Body of pancreas (tissue), 4 donors: Measurements from ENCODE around the gene GP2. TPM values are rescaled to one million over a fixed set of nuclear protein-coding genes. Genes with fewer than 3 reads are reported as not detected.
A peak's percentile ranks its signal among the peaks of the same experiment; 100 is the strongest.
"Not testable (repeated sequence)": the region's sequence is repeated elsewhere in the genome, so short reads cannot be mapped to it uniquely, and the experiment has no call there.

ENCODE experiments used
- ATAC-seq: fragments of 150-250 bp; one replicate; pipeline ENCODE4 v1.9.1; 2016
- DNase-seq, 4 donors: peaks; one replicate each; pipeline ENCODE4 v3.0.0-alpha.2; 2019
- H3K27ac ChIP-seq, 4 donors: fragments of 200-600 bp; sonication (generic); 1 replicate in 3 of 4; 2 replicates in 1 of 4; pipeline versions ENCODE4 v1.5.1 to v1.6.1; 2016 to 2019; ENCODE audit warnings: mild to moderate bottlenecking in 1 of 4, mixed read lengths in 1 of 4, moderate library complexity in 1 of 4
- H3K27me3 ChIP-seq, 2 donors: fragments of 200-600 bp; sonication (generic); one replicate each; pipeline ENCODE4 v1.6.0; 2016; ENCODE audit warnings: mild to moderate bottlenecking in 1 of 2
- H3K36me3 ChIP-seq, 2 donors: fragments of 200-600 bp; sonication (generic); replicated peaks in 1 of 2; 2 replicates each; pipeline ENCODE4 v1.5.1; 2016; ENCODE audit warnings: low read depth in 2 of 2; ENCODE audit not compliant: insufficient read depth in 1 of 2
- H3K4me1 ChIP-seq: fragments of 200-600 bp; sonication (generic); one replicate; pipeline ENCODE4 v1.6.0; 2016
- H3K4me3 ChIP-seq, 2 donors: fragments of 200-600 bp; sonication (generic); 1 replicate in 1 of 2; 2 replicates in 1 of 2; pipeline ENCODE4 v1.5.1; 2016 to 2019
- H3K9me3 ChIP-seq, 3 donors: fragments of 200-600 bp; sonication (generic); 1 replicate in 2 of 3; 2 replicates in 1 of 3; pipeline ENCODE4 v1.5.1; 2016
- POLR2A ChIP-seq, 3 donors: fragments of 450-650 bp; IDR thresholded peaks; one replicate each; pipeline ENCODE4 v1.6.1; 2016; ENCODE audit warnings: antibody characterized with exemption in 3 of 3, mild to moderate bottlenecking in 2 of 3
- WGBS, 2 donors: methylation state at CpG; one replicate each; pipeline ENCODE4 v1.1.5; 2017; 5-methylcytosine and 5-hydroxymethylcytosine counted together
- intact Hi-C: fragments of 100-400 bp; cut with DNase I; formaldehyde crosslinking; loops from one replicate; pipeline ENCODE4 v1.15.1; 2023
- total RNA-seq, 2 donors: library from RNA; depleted of rRNA; stranded (reverse); fragments of >200 nt; gene quantifications; one replicate each; pipeline ENCODE4 v1.1.0, GENCODE V29; 2016
- TF ChIP-seq, protein P1 (sequence below), 7 experiments: fragments of 450-650 bp in 4 of 7; fragments of 200-600 bp in 3 of 7; sonication (generic) in 3 of 7; IDR thresholded peaks; one replicate each; pipeline ENCODE4 v1.5.1; 2016 to 2019; ENCODE audit warnings: antibody characterized with exemption in 7 of 7

The GP2 gene
- total RNA-seq, 2 donors from 2014 or later = 12,053 to 14,662 TPM

- intact Hi-C loops = no loop called here
- H3K27ac ChIP-seq = peak overlapping the region; percentile 94 to 97 (median 96)
- H3K9me3 ChIP-seq = no peaks in the 10 kb centered on the region
- no peaks in the 10 kb centered on the region for H3K27me3 ChIP-seq
- H3K36me3 ChIP-seq = peaks cover 25 to 31% of the 10 kb centered on the region in 2 donors
- H3K4me3 ChIP-seq = peak overlapping the region; percentile 7 to 66
- ATAC-seq (peak; percentile 0), DNase-seq (peak in 3 of 4 donors; percentile 41 to 57 (median 44))
- TF ChIP-seq POLR2A (IDR thresholded peaks at IDR 0.05) = peak in 1 of 3 donors; percentile 34
- TF ChIP-seq, protein P1, sequence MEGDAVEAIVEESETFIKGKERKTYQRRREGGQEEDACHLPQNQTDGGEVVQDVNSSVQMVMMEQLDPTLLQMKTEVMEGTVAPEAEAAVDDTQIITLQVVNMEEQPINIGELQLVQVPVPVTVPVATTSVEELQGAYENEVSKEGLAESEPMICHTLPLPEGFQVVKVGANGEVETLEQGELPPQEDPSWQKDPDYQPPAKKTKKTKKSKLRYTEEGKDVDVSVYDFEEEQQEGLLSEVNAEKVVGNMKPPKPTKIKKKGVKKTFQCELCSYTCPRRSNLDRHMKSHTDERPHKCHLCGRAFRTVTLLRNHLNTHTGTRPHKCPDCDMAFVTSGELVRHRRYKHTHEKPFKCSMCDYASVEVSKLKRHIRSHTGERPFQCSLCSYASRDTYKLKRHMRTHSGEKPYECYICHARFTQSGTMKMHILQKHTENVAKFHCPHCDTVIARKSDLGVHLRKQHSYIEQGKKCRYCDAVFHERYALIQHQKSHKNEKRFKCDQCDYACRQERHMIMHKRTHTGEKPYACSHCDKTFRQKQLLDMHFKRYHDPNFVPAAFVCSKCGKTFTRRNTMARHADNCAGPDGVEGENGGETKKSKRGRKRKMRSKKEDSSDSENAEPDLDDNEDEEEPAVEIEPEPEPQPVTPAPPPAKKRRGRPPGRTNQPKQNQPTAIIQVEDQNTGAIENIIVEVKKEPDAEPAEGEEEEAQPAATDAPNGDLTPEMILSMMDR (IDR thresholded peaks at IDR 0.05) = no peak
- WGBS, 2 donors = 49 to 53% methylated on average over 2 to 4 of the region's 4 CpGs
- H3K4me1 ChIP-seq = peaks cover 84% of the 10 kb centered on the region
These were observed 4.6 kb downstream of the GP2 start for GRCh38 chr16:20322696-20323095.

DNA sequence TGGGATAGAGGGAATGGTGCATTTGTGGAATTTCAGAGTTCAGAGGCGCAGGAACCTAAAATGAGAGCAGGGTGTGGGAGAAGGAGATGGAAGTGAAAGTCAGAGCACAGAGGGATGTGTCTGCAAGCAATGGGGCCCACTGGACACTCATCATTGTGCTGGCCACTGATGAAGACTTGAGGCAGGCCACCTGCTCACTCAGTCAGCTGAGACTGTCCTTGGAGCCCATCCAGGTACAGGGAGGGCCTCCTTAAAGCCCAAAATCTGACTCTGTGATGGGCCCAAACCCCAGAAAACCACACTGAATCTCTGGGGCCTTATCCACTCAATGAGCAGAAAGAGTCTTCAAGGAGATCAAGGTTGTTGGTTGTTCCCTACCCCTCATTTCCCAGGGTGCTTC is 5.6 kb downstream of the GP2 start:
- DNase-seq (peak; percentile 67 to 69 (median 68)), ATAC-seq (peak; percentile 2)
- peak in 1 of 3 donors; percentile 6 for TF ChIP-seq POLR2A (IDR thresholded peaks at IDR 0.05)
- TF ChIP-seq, protein P1 (IDR thresholded peaks at IDR 0.05) = no peak
- Histone ChIP-seq H3K4me3 (no peak overlapping the region), H3K36me3 (peaks cover 30 to 36% of the 10 kb centered on the region in 2 donors), H3K9me3 (no peaks in the 10 kb centered on the region), H3K27me3 (no peaks in the 10 kb centered on the region), H3K27ac (peak overlapping the region; percentile 94 to 97 (median 96)), H3K4me1 (peaks cover 80% of the 10 kb centered on the region)
- intact Hi-C loops = no loop called here
- WGBS, 2 donors = 60 to 94% methylated on average over 1 of the region's 1 CpG

DNA sequence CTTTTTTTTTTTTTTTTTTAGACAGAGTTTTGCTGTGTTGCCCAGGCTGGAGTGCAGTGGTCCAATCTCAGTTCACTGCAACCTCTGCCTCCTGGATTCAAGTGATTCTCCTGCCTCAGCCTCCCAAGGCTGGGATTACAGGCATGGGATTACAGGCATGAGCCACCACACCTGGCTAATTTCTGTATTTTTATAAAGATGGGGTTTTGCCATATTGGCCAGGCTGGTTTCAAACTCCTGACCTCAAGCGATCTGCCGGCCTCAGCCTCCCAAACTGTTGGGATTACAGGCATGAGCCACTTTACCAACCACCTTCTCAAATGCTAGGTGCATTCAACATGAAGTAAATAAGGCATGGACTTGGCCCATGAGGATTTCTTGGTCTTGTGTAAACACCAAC is 6.3 kb downstream of the GP2 start:
- peaks cover 33 to 36% of the 10 kb centered on the region in 2 donors for H3K36me3 ChIP-seq
- peak in 1 of 4 donors; percentile 52 for DNase-seq
- H3K27me3 ChIP-seq, intact Hi-C loops, H3K4me3 ChIP-seq, H3K9me3 ChIP-seq, ATAC-seq: not testable (repeated sequence)
- H3K27ac ChIP-seq = peak overlapping the region; percentile 45 to 97 (median 96)
- 32 to 45% methylated on average over 2 of the region's 2 CpGs for WGBS, 2 donors
- H3K4me1 ChIP-seq = peaks cover 74% of the 10 kb centered on the region

- Histone ChIP-seq H3K36me3 (peaks cover 33 to 36% of the 10 kb centered on the region in 2 donors), H3K4me1 (peaks cover 74% of the 10 kb centered on the region), H3K9me3 (no peaks in the 10 kb centered on the region), H3K27me3 (no peaks in the 10 kb centered on the region), H3K4me3 (no peak overlapping the region), H3K27ac (peak overlapping the region; percentile 55 to 97 (median 96))
- TF ChIP-seq, protein P1 (IDR thresholded peaks at IDR 0.05) = no peak
- TF ChIP-seq POLR2A (IDR thresholded peaks at IDR 0.05) = peak in 1 of 3 donors; percentile 3
- no peak for DNase-seq
- intact Hi-C loops = no loop called here
- peak; percentile 2 for ATAC-seq
These were observed 6.7 kb downstream of the GP2 start for GRCh38 chr16:20320592-20320991.

GRCh38 chr16:20320178-20320577 is 7.1 kb downstream of the GP2 start:
- peak; percentile 1 for ATAC-seq
- H3K4me1 ChIP-seq = peaks cover 71% of the 10 kb centered on the region
- peak; percentile 46 to 62 (median 56) for DNase-seq
- intact Hi-C loops = no loop called here
- H3K36me3 ChIP-seq = peaks cover 29 to 39% of the 10 kb centered on the region in 2 donors
- H3K27me3 ChIP-seq = no peaks in the 10 kb centered on the region
- WGBS, 2 donors = 21 to 76% methylated on average over 2 of the region's 2 CpGs
- TF ChIP-seq, protein P1 (IDR thresholded peaks at IDR 0.05) = no peak
- TF ChIP-seq POLR2A (IDR thresholded peaks at IDR 0.05) = peak in 1 of 3 donors; percentile 43
- no peaks in the 10 kb centered on the region for H3K9me3 ChIP-seq
- peak overlapping the region; percentile 55 to 97 (median 96) for H3K27ac ChIP-seq
- H3K4me3 ChIP-seq = no peak overlapping the region
